Measurements from ENCODE around the gene ADH4. TPM values are rescaled to one million over a fixed set of nuclear protein-coding genes. Genes with fewer than 3 reads are reported as not detected.

Gene ADH4
- total RNA-seq, 4 donors from 2014 or later = 3.2 TPM; not detected in 3

- DNase-seq = no peak
- peaks cover 0 to 3% of the 10 kb centered on the region in 2 donors for H3K4me1 ChIP-seq
- no peak overlapping the region for H3K4me3 ChIP-seq
- no peaks in the 10 kb centered on the region for H3K36me3 ChIP-seq
- H3K9me3 ChIP-seq = no peaks in the 10 kb centered on the region
- no peak overlapping the region for H3K27ac ChIP-seq
- H3K27me3 ChIP-seq = no peaks in the 10 kb centered on the region
- no peak for TF ChIP-seq CTCF (IDR thresholded peaks at IDR 0.05)
- intact Hi-C loops (cut with DNase I; ENCODE audit: low total_unique reads) = no loop called here
Measured at GRCh38 chr4:99151995-99152394, 7.9 kb upstream of the ADH4 start.

GRCh38 chr4:99151452-99151851 is 7.4 kb upstream of the ADH4 start:
- intact Hi-C loops (cut with DNase I; ENCODE audit: low total_unique reads) = no loop called here
- Histone ChIP-seq H3K9me3 (no peaks in the 10 kb centered on the region), H3K36me3 (no peaks in the 10 kb centered on the region), H3K27ac (no peak overlapping the region), H3K4me1 (peaks cover 0 to 3% of the 10 kb centered on the region in 2 donors), H3K27me3 (no peaks in the 10 kb centered on the region), H3K4me3 (no peak overlapping the region)
- no peak for DNase-seq
- TF ChIP-seq CTCF (IDR thresholded peaks at IDR 0.05) (no peak), POLR2A (IDR thresholded peaks at IDR 0.05) (no peak)

- Histone ChIP-seq H3K27me3 (no peaks in the 10 kb centered on the region), H3K36me3 (no peaks in the 10 kb centered on the region), H3K4me1 (peaks cover 0 to 3% of the 10 kb centered on the region in 2 donors), H3K4me3 (no peak overlapping the region), H3K9me3 (no peaks in the 10 kb centered on the region), H3K27ac (no peak overlapping the region)
- TF ChIP-seq POLR2A (IDR thresholded peaks at IDR 0.05) (no peak), CTCF (IDR thresholded peaks at IDR 0.05) (no peak)
- intact Hi-C loops (cut with DNase I; ENCODE audit: low total_unique reads) = no loop called here
- no peak for DNase-seq
Measured at GRCh38 chr4:99149426-99150019, 5.4 kb upstream of the ADH4 start.

GRCh38 chr4:99148550-99148949 is 4.5 kb upstream of the ADH4 start:
- H3K36me3 ChIP-seq = no peaks in the 10 kb centered on the region
- H3K4me1 ChIP-seq = peaks cover 0 to 3% of the 10 kb centered on the region in 2 donors
- intact Hi-C loops (cut with DNase I; ENCODE audit: low total_unique reads) = no loop called here
- TF ChIP-seq CTCF (IDR thresholded peaks at IDR 0.05) (no peak), POLR2A (IDR thresholded peaks at IDR 0.05) (no peak)
- H3K4me3 ChIP-seq = no peak overlapping the region
- no peak overlapping the region for H3K27ac ChIP-seq
- H3K27me3 ChIP-seq = no peaks in the 10 kb centered on the region
- H3K9me3 ChIP-seq = no peaks in the 10 kb centered on the region
- DNase-seq = no peak

GRCh38 chr4:99144587-99144986 is 490 bp upstream of the ADH4 start:
- DNase-seq = no peak
- intact Hi-C loops (cut with DNase I; ENCODE audit: low total_unique reads) = no loop called here
- H3K9me3 ChIP-seq = no peaks in the 10 kb centered on the region

More at GRCh38 chr4:99144587-99144986, 490 bp upstream of the ADH4 start:
- TF ChIP-seq CTCF (IDR thresholded peaks at IDR 0.05) (no peak), POLR2A (IDR thresholded peaks at IDR 0.05) (no peak)
- Histone ChIP-seq H3K4me3 (no peak overlapping the region), H3K27me3 (no peaks in the 10 kb centered on the region), H3K27ac (no peak overlapping the region), H3K36me3 (no peaks in the 10 kb centered on the region), H3K4me1 (no peaks in the 10 kb centered on the region)
